Hepatocyte (in vitro differentiated cells): Measurements from ENCODE around the gene TBK1. TPM values are rescaled to one million over a fixed set of nuclear protein-coding genes. Genes with fewer than 3 reads are reported as not detected.

Experiments used
- DNase-seq: peaks from one replicate; pipeline ENCODE4 v3.0.0-alpha.2; 2016; ENCODE audit warnings: low spot score
- H2AFZ ChIP-seq: fragments of 200-600 bp; sonication (generic); 2 replicates; pipeline ENCODE4 v1.6.0; 2016; ENCODE audit warnings: antibody characterized with exemption, mild to moderate bottlenecking
- H3K27ac ChIP-seq: fragments of 200-600 bp; sonication (generic); 2 replicates; pipeline ENCODE4 v1.5.1; 2016; ENCODE audit warnings: mild to moderate bottlenecking
- H3K27me3 ChIP-seq: fragments of 200-600 bp; sonication (generic); 2 replicates; pipeline ENCODE4 v1.6.1; 2016
- H3K36me3 ChIP-seq: fragments of 200-600 bp; sonication (generic); replicated peaks from 2 replicates; pipeline ENCODE4 v1.5.1; 2016; ENCODE audit warnings: low read depth; ENCODE audit not compliant: insufficient read depth
- H3K4me1 ChIP-seq: fragments of 200-600 bp; sonication (generic); 2 replicates; pipeline ENCODE4 v1.5.1; 2016; ENCODE audit warnings: mild to moderate bottlenecking, moderate library complexity; ENCODE audit not compliant: insufficient read depth
- H3K4me2 ChIP-seq: fragments of 200-600 bp; sonication (generic); 2 replicates; pipeline ENCODE4 v1.6.0; 2016
- H3K4me3 ChIP-seq: fragments of 200-600 bp; sonication (generic); 2 replicates; pipeline ENCODE4 v1.5.1; 2016; ENCODE audit warnings: mild to moderate bottlenecking
- H3K79me2 ChIP-seq: fragments of 200-600 bp; sonication (generic); 2 replicates; pipeline ENCODE4 v1.6.0; 2017; ENCODE audit warnings: mild to moderate bottlenecking
- H3K9me2 ChIP-seq: fragments of 200-600 bp; sonication (generic); replicated peaks from 2 replicates; pipeline ENCODE4 v1.6.0; 2017; ENCODE audit warnings: mild to moderate bottlenecking; ENCODE audit not compliant: insufficient read depth
- H3K9me3 ChIP-seq: fragments of 200-600 bp; sonication (generic); 2 replicates; pipeline ENCODE4 v1.5.1; 2016; ENCODE audit warnings: low read depth, mild to moderate bottlenecking
- H4K20me1 ChIP-seq: fragments of 200-600 bp; sonication (generic); 2 replicates; pipeline ENCODE4 v1.6.0; 2016; ENCODE audit warnings: mild to moderate bottlenecking; ENCODE audit not compliant: insufficient read depth, poor library complexity, severe bottlenecking
- CTCF ChIP-seq: fragments of 200-600 bp; sonication (generic); IDR thresholded peaks from 2 replicates; pipeline ENCODE4 v1.5.1; 2016; ENCODE audit warnings: antibody characterized with exemption, mild to moderate bottlenecking; ENCODE audit not compliant: poor library complexity
- EZH2 ChIP-seq: fragments of 200-600 bp; sonication (generic); IDR thresholded peaks from 2 replicates; pipeline ENCODE4 v1.6.1; 2016; ENCODE audit warnings: antibody characterized with exemption, mild to moderate bottlenecking, borderline replicate concordance
- EZH2phosphoT487 ChIP-seq: fragments of 200-600 bp; sonication (generic); IDR thresholded peaks from one replicate; pipeline ENCODE4 v1.6.1; 2018; ENCODE audit warnings: antibody characterized with exemption, mild to moderate bottlenecking, low read depth, moderate library complexity; ENCODE audit not compliant: unreplicated experiment, severe bottlenecking
- WGBS: methylation state at CpG from one replicate; pipeline ENCODE4 v1.1.6; 2016; ENCODE audit warnings: low lambda C conversion rate; ENCODE audit errors: missing lambda C conversion rate; 5-methylcytosine and 5-hydroxymethylcytosine counted together
- polyA plus RNA-seq: library from polyadenylated mRNA; unstranded; fragments of >200 nt; fragmentation: Nextera tagmentation; extraction: Ambion mirVana; gene quantifications from 2 replicates; pipeline ENCODE4 v1.2.1, GENCODE V29; 2016
- total RNA-seq: library from RNA; depleted of rRNA; stranded (reverse); fragments of >200 nt; gene quantifications from 2 replicates; pipeline ENCODE4 v1.2.3, GENCODE V29; 2014

Gene TBK1
- total and polyA plus RNA-seq, 2 experiments from 2014 or later = 22.2 to 24.0 TPM

GRCh38 chr12:64433915-64434314 is 18.0 kb upstream of the TBK1 start:
- no peak overlapping the region for H3K4me2 ChIP-seq
- TF ChIP-seq EZH2 (no peak), EZH2phosphoT487 (no peak), CTCF (no peak)
- no peaks in the 10 kb centered on the region for H3K9me2 ChIP-seq
- no peaks in the 10 kb centered on the region for H3K4me1 ChIP-seq
- WGBS = 97% methylated on average over 5 of the region's 5 CpGs
- H3K4me3 ChIP-seq = no peak overlapping the region
- no peak overlapping the region for H2AFZ ChIP-seq
- H3K9me3 ChIP-seq = no peaks in the 10 kb centered on the region
- H3K27me3 ChIP-seq = no peaks in the 10 kb centered on the region
- no peak overlapping the region for H3K27ac ChIP-seq
- H3K36me3 ChIP-seq = no peaks in the 10 kb centered on the region
- H4K20me1 ChIP-seq = no peaks in the 10 kb centered on the region
- no peak for DNase-seq
- no peaks in the 10 kb centered on the region for H3K79me2 ChIP-seq

GRCh38 chr12:64440100-64440499 is 11.8 kb upstream of the TBK1 start:
- 93% methylated on average over 1 of the region's 1 CpG for whole genome bisulfite sequencing
- Histone ChIP-seq H3K9me2 (no peaks in the 10 kb centered on the region), H4K20me1 (no peaks in the 10 kb centered on the region), H3K4me1 (no peaks in the 10 kb centered on the region), H3K4me3 (no peak overlapping the region), H3K79me2 (peaks cover 3% of the 10 kb centered on the region), H2AFZ (no peak overlapping the region), H3K27ac (no peak overlapping the region), H3K27me3 (no peaks in the 10 kb centered on the region), H3K4me2 (no peak overlapping the region), H3K9me3 (no peaks in the 10 kb centered on the region), H3K36me3 (no peaks in the 10 kb centered on the region)
- TF ChIP-seq CTCF (no peak), EZH2phosphoT487 (no peak)
- no peak for DNase-seq

- no peaks in the 10 kb centered on the region for H3K9me3 ChIP-seq
- H3K4me2 ChIP-seq = no peak overlapping the region
- no peaks in the 10 kb centered on the region for H3K36me3 ChIP-seq
- 96% methylated on average over 2 of the region's 2 CpGs for WGBS
- H3K9me2 ChIP-seq = no peaks in the 10 kb centered on the region
- no peak for TF ChIP-seq CTCF
- no peak for TF ChIP-seq EZH2
- no peak for TF ChIP-seq EZH2phosphoT487
- no peaks in the 10 kb centered on the region for H3K4me1 ChIP-seq
- no peaks in the 10 kb centered on the region for H4K20me1 ChIP-seq
- no peak for DNase-seq
- H3K79me2 ChIP-seq = no peaks in the 10 kb centered on the region
- no peak overlapping the region for H3K4me3 ChIP-seq
- H3K27me3 ChIP-seq = no peaks in the 10 kb centered on the region
- H2AFZ ChIP-seq = no peak overlapping the region
- H3K27ac ChIP-seq = no peak overlapping the region
Measured at GRCh38 chr12:64445490-64445889, 6.4 kb upstream of the TBK1 start.

GRCh38 chr12:64446295-64446694 is 5.6 kb upstream of the TBK1 start:
- Histone ChIP-seq H3K9me2 (no peaks in the 10 kb centered on the region), H3K36me3 (no peaks in the 10 kb centered on the region), H4K20me1 (no peaks in the 10 kb centered on the region), H3K9me3 (no peaks in the 10 kb centered on the region), H3K4me3 (no peak overlapping the region), H3K4me2 (no peak overlapping the region), H3K79me2 (no peaks in the 10 kb centered on the region), H3K4me1 (peaks cover 7% of the 10 kb centered on the region), H2AFZ (no peak overlapping the region), H3K27ac (no peak overlapping the region), H3K27me3 (no peaks in the 10 kb centered on the region)
- 88% methylated on average over 1 of the region's 1 CpG for WGBS
- no peak for DNase-seq
- TF ChIP-seq CTCF = no peak
- TF ChIP-seq EZH2 = no peak
- no peak for TF ChIP-seq EZH2phosphoT487
